Measurements from ENCODE around the gene FAM131C. TPM values are rescaled to one million over a fixed set of nuclear protein-coding genes. Genes with fewer than 3 reads are reported as not detected.
"Not testable (repeated sequence)": the region's sequence is repeated elsewhere in the genome, so short reads cannot be mapped to it uniquely, and the experiment has no call there.

The FAM131C gene
- total RNA-seq, 2 donors from 2014 or later: 0.21 TPM; not detected in 1

GRCh38 chr1:16048573-16049189 lies 24.8 kb downstream of the FAM131C start:
- intact Hi-C loops (cut with DNase I): no loop called here
- H3K9me3 ChIP-seq: no peaks in the 10 kb centered on the region
- H3K36me3 ChIP-seq: no peaks in the 10 kb centered on the region
- no peaks in the 10 kb centered on the region for H3K4me1 ChIP-seq
- H3K4me3 ChIP-seq: peak overlapping the region; percentile 30
- no peak for TF ChIP-seq CTCF (IDR thresholded peaks at IDR 0.05)
- DNase-seq: peak; percentile 43
- H3K27ac ChIP-seq: no peak overlapping the region
- H3K27me3 ChIP-seq: no peaks in the 10 kb centered on the region
- peak overlapping the region in 1 of 2 donors; percentile 46 for H3K9ac ChIP-seq (ENCODE audit: low read depth in 2 of 2, low read length in 2 of 2)

DNA sequence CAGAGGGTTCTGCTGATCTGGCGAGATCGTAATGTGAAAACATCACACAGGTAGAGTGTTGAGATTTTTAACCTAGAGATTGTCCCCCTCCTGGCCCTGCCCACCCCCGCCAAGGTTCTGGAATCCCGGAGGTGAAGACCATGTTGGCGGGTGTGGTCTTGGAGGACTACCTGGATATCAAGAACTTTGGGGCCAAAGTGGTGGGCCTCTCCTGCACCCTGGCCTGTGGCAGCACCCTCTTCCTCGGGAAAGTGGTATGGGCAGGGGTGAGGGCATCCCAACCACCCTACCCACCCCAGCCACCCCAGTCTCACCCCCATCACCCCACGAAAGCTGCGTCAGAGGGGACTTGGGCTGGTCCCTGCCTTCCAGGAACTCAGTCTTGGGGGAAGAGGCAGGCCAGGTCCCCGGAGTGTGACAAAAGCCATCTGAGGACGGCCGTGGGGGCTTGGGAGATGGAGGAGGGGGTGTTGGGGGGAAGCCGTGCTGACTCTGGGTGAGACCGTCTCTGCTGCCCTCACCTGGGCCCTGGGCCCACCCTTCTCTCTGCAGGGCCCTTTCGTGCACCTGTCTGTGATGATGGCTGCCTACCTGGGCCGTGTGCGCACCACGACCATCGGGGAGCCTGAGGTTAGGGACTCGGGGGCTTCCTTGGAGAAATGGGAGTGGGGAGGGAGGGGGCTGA lies 25.5 kb downstream of the FAM131C start:
- TF ChIP-seq CTCF (IDR thresholded peaks at IDR 0.05): no peak
- Histone ChIP-seq H3K9ac (ENCODE audit: low read depth in 2 of 2, low read length in 2 of 2) (no peak overlapping the region), H3K27me3 (no peaks in the 10 kb centered on the region), H3K4me3 (no peak overlapping the region), H3K27ac (no peak overlapping the region), H3K4me1 (no peaks in the 10 kb centered on the region), H3K36me3 (no peaks in the 10 kb centered on the region), H3K9me3 (no peaks in the 10 kb centered on the region)
- intact Hi-C loops (cut with DNase I): no loop called here
- DNase-seq: no peak

- TF ChIP-seq CTCF (IDR thresholded peaks at IDR 0.05): no peak
- no peak for DNase-seq
- no peak overlapping the region for H3K27ac ChIP-seq
- H3K27me3 ChIP-seq: no peaks in the 10 kb centered on the region
- no peaks in the 10 kb centered on the region for H3K9me3 ChIP-seq
- H3K9ac ChIP-seq (ENCODE audit: low read depth in 2 of 2, low read length in 2 of 2): no peak overlapping the region
- H3K36me3 ChIP-seq: no peaks in the 10 kb centered on the region
- H3K4me3 ChIP-seq: no peak overlapping the region
- no peaks in the 10 kb centered on the region for H3K4me1 ChIP-seq
- intact Hi-C loops (cut with DNase I): no loop called here
These were observed 26.6 kb downstream of the FAM131C start for GRCh38 chr1:16046842-16047241.

DNA sequence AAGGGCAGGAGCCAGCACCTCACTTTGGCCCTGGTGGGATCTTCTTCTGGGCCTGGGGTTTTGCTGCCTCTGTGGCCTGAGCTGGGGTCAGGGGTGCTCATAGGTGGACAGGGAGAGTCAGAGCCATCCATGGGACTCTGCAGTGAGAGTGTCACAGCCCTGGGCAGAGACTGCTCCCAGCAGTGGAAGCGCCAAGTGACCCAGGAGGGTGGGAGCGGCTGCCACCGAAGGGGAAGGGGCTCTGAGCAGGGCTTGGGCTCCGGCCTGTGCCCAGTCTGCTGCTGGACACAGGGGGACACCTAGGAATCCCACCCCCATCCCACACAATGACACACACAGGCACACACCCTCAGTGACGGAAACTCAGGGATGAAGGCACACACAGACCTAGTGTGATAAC lies 29.5 kb downstream of the FAM131C start:
- Histone ChIP-seq H3K27me3 (no peaks in the 10 kb centered on the region), H3K4me1 (no peaks in the 10 kb centered on the region), H3K27ac (no peak overlapping the region), H3K4me3 (no peak overlapping the region), H3K9ac (ENCODE audit: low read depth in 2 of 2, low read length in 2 of 2) (no peak overlapping the region), H3K9me3 (no peaks in the 10 kb centered on the region), H3K36me3 (no peaks in the 10 kb centered on the region)
- DNase-seq: no peak
- intact Hi-C loops (cut with DNase I): no loop called here
- TF ChIP-seq CTCF (IDR thresholded peaks at IDR 0.05): no peak

GRCh38 chr1:16043521-16043920 lies 29.9 kb downstream of the FAM131C start, which contains the start of gene CLCNKB:
Gene CLCNKB (plus strand): TSS chr1:16043782. CDS start chr1:16044493, 711 bp downstream.
- Histone ChIP-seq H3K27ac (no peak within 1 kb of the TSS), H3K9ac (ENCODE audit: low read depth in 2 of 2, low read length in 2 of 2) (no peak within 1 kb of the TSS), H3K27me3 (no peaks in the 10 kb centered on the region), H3K4me3 (no peak within 1 kb of the TSS), H3K4me1 (no peaks in the 10 kb centered on the region), H3K36me3 (no peaks in the 10 kb centered on the region), H3K9me3 (no peaks in the 10 kb centered on the region)
- peak; percentile 30 for DNase-seq
- TF ChIP-seq CTCF (IDR thresholded peaks at IDR 0.05): no peak
- intact Hi-C loops (cut with DNase I): no loop called here

GRCh38 chr1:16042654-16043053 lies 30.8 kb downstream of the FAM131C start:
- intact Hi-C loops (cut with DNase I); H3K9ac ChIP-seq (ENCODE audit: low read depth in 2 of 2, low read length in 2 of 2): not testable (repeated sequence)

More at GRCh38 chr1:16042654-16043053, 30.8 kb downstream of the FAM131C start:
- not testable (repeated sequence) for H3K4me1 ChIP-seq, DNase-seq, H3K9me3 ChIP-seq, H3K27ac ChIP-seq, H3K36me3 ChIP-seq, H3K4me3 ChIP-seq, H3K27me3 ChIP-seq
